ENCODE measurements around the gene IL36G.

DNA sequence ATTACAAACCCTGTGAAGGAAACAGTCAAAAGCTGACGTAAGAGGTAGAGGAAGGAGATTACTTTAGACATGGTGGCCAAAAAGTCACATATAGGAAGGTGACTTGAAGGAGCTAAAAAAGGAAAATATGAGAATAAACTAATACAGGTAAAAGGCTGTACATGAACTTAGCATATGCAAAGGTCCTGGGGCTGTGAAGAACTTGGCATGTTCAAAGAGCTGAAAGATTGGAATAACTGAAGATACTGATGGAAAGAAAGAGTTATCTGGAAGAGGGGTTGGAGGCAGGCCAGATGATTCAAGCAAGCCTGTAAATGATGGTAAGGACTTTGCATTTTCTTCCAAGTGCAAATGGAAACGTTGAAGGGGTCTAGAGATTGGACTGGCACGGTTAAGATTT is 40.7 kb downstream of the IL36G start:
- TF ChIP-seq, protein P1, sequence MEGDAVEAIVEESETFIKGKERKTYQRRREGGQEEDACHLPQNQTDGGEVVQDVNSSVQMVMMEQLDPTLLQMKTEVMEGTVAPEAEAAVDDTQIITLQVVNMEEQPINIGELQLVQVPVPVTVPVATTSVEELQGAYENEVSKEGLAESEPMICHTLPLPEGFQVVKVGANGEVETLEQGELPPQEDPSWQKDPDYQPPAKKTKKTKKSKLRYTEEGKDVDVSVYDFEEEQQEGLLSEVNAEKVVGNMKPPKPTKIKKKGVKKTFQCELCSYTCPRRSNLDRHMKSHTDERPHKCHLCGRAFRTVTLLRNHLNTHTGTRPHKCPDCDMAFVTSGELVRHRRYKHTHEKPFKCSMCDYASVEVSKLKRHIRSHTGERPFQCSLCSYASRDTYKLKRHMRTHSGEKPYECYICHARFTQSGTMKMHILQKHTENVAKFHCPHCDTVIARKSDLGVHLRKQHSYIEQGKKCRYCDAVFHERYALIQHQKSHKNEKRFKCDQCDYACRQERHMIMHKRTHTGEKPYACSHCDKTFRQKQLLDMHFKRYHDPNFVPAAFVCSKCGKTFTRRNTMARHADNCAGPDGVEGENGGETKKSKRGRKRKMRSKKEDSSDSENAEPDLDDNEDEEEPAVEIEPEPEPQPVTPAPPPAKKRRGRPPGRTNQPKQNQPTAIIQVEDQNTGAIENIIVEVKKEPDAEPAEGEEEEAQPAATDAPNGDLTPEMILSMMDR (IDR thresholded peaks at IDR 0.05): no peak
- TF ChIP-seq POLR2A (IDR thresholded peaks at IDR 0.05): no peak
